ENCODE results near the gene RNASE13. TPM values are rescaled to one million over a fixed set of nuclear protein-coding genes. Genes with fewer than 3 reads are reported as not detected.

Gene RNASE13
- total RNA-seq, 1 donor from 2014 or later: not detected

DNA sequence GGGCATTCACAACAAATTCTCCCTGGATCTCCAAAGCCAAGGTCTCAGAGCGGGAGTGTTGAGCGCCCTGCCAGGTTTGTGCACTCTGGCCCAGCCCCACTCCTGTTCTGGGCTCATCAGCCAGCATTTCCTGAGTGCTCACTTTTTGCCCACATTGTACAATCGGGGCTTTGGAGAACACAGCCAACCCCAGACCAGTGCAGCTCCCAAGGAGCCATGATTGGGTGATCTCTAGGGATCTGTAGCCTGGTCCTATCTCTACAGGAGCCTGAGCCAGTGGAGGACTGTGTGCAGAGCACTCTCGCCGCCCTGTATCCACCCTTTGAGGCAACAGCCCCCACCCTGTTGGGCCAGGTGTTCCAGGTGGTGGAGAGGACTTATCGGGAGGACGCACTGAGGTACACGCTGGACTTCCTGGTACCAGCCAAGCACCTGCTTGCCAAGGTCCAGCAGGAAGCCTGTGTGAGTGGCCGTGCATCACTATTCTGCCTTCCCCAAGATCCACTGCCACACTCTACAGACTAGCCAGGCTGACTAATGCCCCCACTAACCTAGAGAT is 38.3 kb upstream of the RNASE13 start:
- H3K4me1 ChIP-seq: peaks cover 11 to 25% of the 10 kb centered on the region in 2 donors
- H3K36me3 ChIP-seq: peaks cover 43 to 45% of the 10 kb centered on the region in 2 donors
- TF ChIP-seq, protein P1, sequence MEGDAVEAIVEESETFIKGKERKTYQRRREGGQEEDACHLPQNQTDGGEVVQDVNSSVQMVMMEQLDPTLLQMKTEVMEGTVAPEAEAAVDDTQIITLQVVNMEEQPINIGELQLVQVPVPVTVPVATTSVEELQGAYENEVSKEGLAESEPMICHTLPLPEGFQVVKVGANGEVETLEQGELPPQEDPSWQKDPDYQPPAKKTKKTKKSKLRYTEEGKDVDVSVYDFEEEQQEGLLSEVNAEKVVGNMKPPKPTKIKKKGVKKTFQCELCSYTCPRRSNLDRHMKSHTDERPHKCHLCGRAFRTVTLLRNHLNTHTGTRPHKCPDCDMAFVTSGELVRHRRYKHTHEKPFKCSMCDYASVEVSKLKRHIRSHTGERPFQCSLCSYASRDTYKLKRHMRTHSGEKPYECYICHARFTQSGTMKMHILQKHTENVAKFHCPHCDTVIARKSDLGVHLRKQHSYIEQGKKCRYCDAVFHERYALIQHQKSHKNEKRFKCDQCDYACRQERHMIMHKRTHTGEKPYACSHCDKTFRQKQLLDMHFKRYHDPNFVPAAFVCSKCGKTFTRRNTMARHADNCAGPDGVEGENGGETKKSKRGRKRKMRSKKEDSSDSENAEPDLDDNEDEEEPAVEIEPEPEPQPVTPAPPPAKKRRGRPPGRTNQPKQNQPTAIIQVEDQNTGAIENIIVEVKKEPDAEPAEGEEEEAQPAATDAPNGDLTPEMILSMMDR (IDR thresholded peaks at IDR 0.05): no peak
- H3K9me3 ChIP-seq: no peaks in the 10 kb centered on the region
- DNase-seq (ENCODE audit: low spot score in 2 of 2): no peak
- intact Hi-C loops (cut with DNase I): no loop called here
- H3K27me3 ChIP-seq: no peaks in the 10 kb centered on the region
- H3K4me3 ChIP-seq: no peak overlapping the region
- H3K27ac ChIP-seq: peak overlapping the region; percentile 95 to 96

DNA sequence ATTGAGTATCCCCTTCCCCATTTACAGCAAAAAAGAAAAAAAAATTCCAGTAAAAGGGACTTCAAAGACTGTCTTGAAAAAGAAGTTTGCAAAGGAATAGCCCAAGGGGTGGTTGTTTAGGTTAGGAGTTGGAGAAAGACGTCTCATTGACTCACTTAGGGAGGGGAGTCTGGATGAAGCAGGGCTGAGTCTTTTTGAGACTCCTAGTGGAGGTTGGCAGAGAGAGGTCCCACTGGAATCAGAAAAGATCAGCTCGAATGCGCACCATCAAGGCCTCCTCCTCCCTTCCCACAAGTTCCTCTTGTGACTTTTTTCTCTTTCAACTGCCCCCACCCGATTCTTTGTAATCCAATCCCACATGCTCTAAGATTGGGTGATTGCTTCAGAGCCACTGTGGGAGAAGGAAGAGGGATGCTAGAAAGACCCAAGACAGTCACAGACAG is 37.4 kb upstream of the RNASE13 start:
- no peaks in the 10 kb centered on the region for H3K9me3 ChIP-seq
- intact Hi-C loops (cut with DNase I): no loop called here
- no peak for DNase-seq (ENCODE audit: low spot score in 2 of 2)
- H3K4me1 ChIP-seq: peaks cover 11 to 25% of the 10 kb centered on the region in 2 donors
- peaks cover 35 to 36% of the 10 kb centered on the region in 2 donors for H3K36me3 ChIP-seq
- H3K4me3 ChIP-seq: peak overlapping the region; percentile 68 to 83
- TF ChIP-seq, protein P1 (IDR thresholded peaks at IDR 0.05): peak in 1 of 3 experiments; percentile 6
- no peaks in the 10 kb centered on the region for H3K27me3 ChIP-seq
- H3K27ac ChIP-seq: peak overlapping the region; percentile 95 to 96

DNA sequence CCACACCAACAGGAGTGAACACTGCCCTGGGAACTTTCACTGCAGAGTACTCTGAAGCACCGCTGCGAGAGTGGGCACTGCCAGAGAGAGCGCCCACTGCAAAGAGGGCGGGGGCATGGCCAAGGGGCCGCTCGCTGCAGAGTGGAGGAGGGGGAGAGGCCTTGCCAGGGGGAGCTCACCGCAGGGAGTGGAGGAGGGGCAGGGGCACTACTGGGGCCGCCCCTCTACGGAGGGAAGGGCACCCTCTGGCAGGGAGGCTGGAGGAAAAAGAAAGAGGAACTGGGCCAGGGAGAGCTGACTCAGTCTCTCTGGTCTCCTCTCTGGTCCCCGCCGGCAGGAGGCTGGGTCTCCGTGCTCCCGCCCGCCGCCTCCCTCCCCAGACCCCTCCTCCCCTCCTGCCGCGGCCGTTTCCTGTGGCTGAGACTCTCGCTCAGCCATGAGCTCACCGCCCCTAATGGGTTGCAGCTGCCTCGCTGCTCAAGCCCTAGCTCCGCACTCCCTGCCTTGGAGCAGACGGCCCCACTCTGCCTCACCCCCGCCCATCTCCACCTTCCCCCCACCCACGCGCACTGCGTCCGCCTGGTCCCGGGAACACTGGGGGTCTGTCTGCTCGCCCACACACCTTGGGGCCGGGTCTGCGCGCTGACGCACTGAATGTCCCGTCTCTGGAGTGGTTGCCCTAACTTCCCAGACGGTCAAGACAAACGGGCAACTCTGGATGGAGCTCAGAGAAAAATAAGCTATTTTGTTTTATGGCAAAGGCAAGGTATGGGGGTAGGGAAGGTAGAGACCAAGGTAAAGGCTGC is 36.8 kb upstream of the RNASE13 start:
- peak overlapping the region; percentile 95 to 96 for H3K27ac ChIP-seq
- peaks cover 29 to 30% of the 10 kb centered on the region in 2 donors for H3K36me3 ChIP-seq
- intact Hi-C loops (cut with DNase I): loop anchor here (1.0 kb wide), 1 partner anchor 16 kb away; no protein-coding TSS in a partner anchor
- TF ChIP-seq, protein P1 (IDR thresholded peaks at IDR 0.05): no peak
- DNase-seq (ENCODE audit: low spot score in 2 of 2): peak; percentile 72 to 95
- H3K4me1 ChIP-seq: peaks cover 11 to 25% of the 10 kb centered on the region in 2 donors
- no peaks in the 10 kb centered on the region for H3K9me3 ChIP-seq
- peak overlapping the region; percentile 68 to 83 for H3K4me3 ChIP-seq
- H3K27me3 ChIP-seq: no peaks in the 10 kb centered on the region

DNA sequence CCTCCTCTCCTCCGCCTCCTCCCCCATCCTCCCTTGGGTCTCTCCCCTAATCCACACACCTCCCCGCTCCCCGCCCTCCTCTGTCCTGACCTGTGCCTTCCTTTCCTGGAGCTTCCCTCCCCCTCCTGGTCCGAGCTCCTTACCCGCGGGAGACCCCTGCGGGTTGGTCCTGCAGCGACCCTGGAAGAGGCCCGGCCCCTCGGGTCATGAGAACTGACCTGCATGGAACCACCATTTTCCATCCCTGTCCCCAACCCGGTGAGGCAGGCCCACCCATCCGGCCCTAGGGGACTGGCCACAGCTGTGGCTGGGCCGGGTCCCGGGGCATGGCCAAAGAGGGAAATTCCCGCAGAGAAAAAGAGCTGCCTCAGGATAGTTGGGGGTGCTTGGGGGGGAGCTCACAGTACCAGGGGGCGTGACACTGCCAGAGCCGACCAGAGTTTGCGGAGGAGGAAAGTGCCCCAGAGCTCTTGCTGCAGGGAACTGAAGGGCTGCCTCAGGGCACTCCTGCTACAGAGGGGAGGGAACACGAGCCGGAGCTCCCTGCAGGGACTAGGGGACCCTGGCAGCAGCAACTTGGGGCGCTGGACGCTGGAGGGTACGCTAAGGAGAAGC is 36.1 kb upstream of the RNASE13 start:
- Histone ChIP-seq H3K4me1 (peaks cover 11 to 25% of the 10 kb centered on the region in 2 donors), H3K9me3 (no peaks in the 10 kb centered on the region), H3K27ac (peak overlapping the region; percentile 95 to 96), H3K36me3 (peaks cover 22 to 23% of the 10 kb centered on the region in 2 donors), H3K4me3 (peak overlapping the region; percentile 68 to 83), H3K27me3 (no peaks in the 10 kb centered on the region)
- DNase-seq (ENCODE audit: low spot score in 2 of 2): peak in 1 of 2 donors; percentile 75
- TF ChIP-seq, protein P1 (IDR thresholded peaks at IDR 0.05): no peak
- intact Hi-C loops (cut with DNase I): loop anchor here (1.0 kb wide), 1 partner anchor 17 kb away; no protein-coding TSS in a partner anchor

DNA sequence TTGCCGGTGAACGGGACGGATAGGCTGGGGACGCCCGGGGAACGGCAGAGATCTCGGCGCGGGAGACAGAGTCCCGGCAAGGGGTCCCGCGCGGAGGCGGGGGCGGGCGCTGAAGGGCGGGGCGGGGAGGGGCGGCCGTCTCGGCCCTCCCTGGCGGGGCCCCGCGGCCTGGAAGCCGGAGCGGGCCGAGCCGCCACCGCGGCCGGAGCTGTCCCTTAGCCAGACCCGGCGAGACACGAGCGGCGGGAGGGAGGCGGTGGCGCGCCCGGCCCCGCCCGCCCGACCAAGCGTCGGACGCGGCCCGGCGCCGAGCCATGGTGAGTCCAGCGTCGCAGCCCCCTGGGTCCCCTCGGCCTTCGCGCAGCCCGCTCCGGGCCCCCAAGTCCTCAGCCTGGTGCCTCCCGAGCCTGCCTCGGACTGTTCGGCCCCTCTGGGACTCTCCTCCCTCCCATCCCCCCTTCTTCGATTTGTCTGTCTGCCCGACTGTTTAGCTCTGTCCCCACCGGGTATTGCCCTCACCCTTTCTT is 35.5 kb upstream of the RNASE13 start, which contains the start of gene ARHGEF40:
ARHGEF40 (plus strand) TSS at position 222 of the 527 bp plus-strand sequence; CDS start at position 315, 93 bp downstream.
- Histone ChIP-seq H3K4me1 (peaks cover 11 to 25% of the 10 kb centered on the region in 2 donors), H3K4me3 (peak within 1 kb of the TSS; percentile 68 to 83), H3K27ac (peak within 1 kb of the TSS; percentile 95 to 96), H3K36me3 (peaks cover 16 to 18% of the 10 kb centered on the region in 2 donors), H3K9me3 (no peaks in the 10 kb centered on the region), H3K27me3 (no peaks in the 10 kb centered on the region)
- TF ChIP-seq, protein P1 (IDR thresholded peaks at IDR 0.05): no peak
- intact Hi-C loops (cut with DNase I): no loop called here
- peak in 1 of 2 donors; percentile 84 for DNase-seq (ENCODE audit: low spot score in 2 of 2)
